ENCODE data around the gene DNAH11. TPM values are rescaled to one million over a fixed set of nuclear protein-coding genes. Genes with fewer than 3 reads are reported as not detected.

Gene DNAH11
- total RNA-seq, 1 experiment from 2014 or later: 1.9 TPM

GRCh38 chr7:21547501-21547900 is 4.7 kb downstream of the DNAH11 start:
- no TSS peak for BruUV-seq (replicated peaks)
- Mint-ChIP-seq H3K27me3 (ENCODE audit: unreplicated experiment) (peaks cover 12% of the 10 kb centered on the region), H3K4me1 (ENCODE audit: low read depth, unreplicated experiment) (peaks cover 35% of the 10 kb centered on the region), H3K4me3 (ENCODE audit: low read depth, unreplicated experiment) (no peak overlapping the region), H3K27ac (ENCODE audit: unreplicated experiment) (no peak overlapping the region), H3K9me3 (ENCODE audit: low read depth, unreplicated experiment) (peaks cover 2% of the 10 kb centered on the region), H3K36me3 (ENCODE audit: insufficient read depth, unreplicated experiment) (peaks cover 21% of the 10 kb centered on the region)
- intact Hi-C loops (cut with micrococcal nuclease; ENCODE audit: unreplicated experiment): no loop called here
- CTCF ChIA-PET: no interaction called here
- no peak for TF ChIP-seq CTCF (IDR thresholded peaks at IDR 0.05; ENCODE audit: unreplicated experiment)
- no peak for DNase-seq

GRCh38 chr7:21548491-21548890 is 5.7 kb downstream of the DNAH11 start:
- no peak overlapping the region for H3K4me3 Mint-ChIP-seq (ENCODE audit: low read depth, unreplicated experiment)
- H3K9me3 Mint-ChIP-seq (ENCODE audit: low read depth, unreplicated experiment): peaks cover 2% of the 10 kb centered on the region
- no peak for DNase-seq
- BruUV-seq (replicated peaks): no TSS peak
- no peak for TF ChIP-seq CTCF (IDR thresholded peaks at IDR 0.05; ENCODE audit: unreplicated experiment)
- H3K36me3 Mint-ChIP-seq (ENCODE audit: insufficient read depth, unreplicated experiment): peaks cover 11% of the 10 kb centered on the region
- intact Hi-C loops (cut with micrococcal nuclease; ENCODE audit: unreplicated experiment): no loop called here
- peaks cover 12% of the 10 kb centered on the region for H3K27me3 Mint-ChIP-seq (ENCODE audit: unreplicated experiment)
- peaks cover 35% of the 10 kb centered on the region for H3K4me1 Mint-ChIP-seq (ENCODE audit: low read depth, unreplicated experiment)
- CTCF ChIA-PET: no interaction called here
- H3K27ac Mint-ChIP-seq (ENCODE audit: unreplicated experiment): no peak overlapping the region

GRCh38 chr7:21550076-21550475 is 7.2 kb downstream of the DNAH11 start:
- no peaks in the 10 kb centered on the region for H3K27me3 Mint-ChIP-seq (ENCODE audit: unreplicated experiment)
- CTCF ChIA-PET: interaction anchor here (1.0 kb wide), 1 partner anchor 16 kb away, joined by 4 read pairs; no protein-coding TSS in a partner anchor
- peak overlapping the region; percentile 53 for H3K27ac Mint-ChIP-seq (ENCODE audit: unreplicated experiment)
- H3K4me1 Mint-ChIP-seq (ENCODE audit: low read depth, unreplicated experiment): peaks cover 26% of the 10 kb centered on the region
- H3K36me3 Mint-ChIP-seq (ENCODE audit: insufficient read depth, unreplicated experiment): peaks cover 5% of the 10 kb centered on the region
- no peak for TF ChIP-seq CTCF (IDR thresholded peaks at IDR 0.05; ENCODE audit: unreplicated experiment)
- peaks cover 6% of the 10 kb centered on the region for H3K9me3 Mint-ChIP-seq (ENCODE audit: low read depth, unreplicated experiment)
- peak; percentile 18 for DNase-seq
- intact Hi-C loops (cut with micrococcal nuclease; ENCODE audit: unreplicated experiment): loop anchor here (5.0 kb wide), 1 partner anchor 123 kb away; the partner anchor contains the start of gene SP4
- no TSS peak for BruUV-seq (replicated peaks)
- H3K4me3 Mint-ChIP-seq (ENCODE audit: low read depth, unreplicated experiment): no peak overlapping the region

- H3K36me3 Mint-ChIP-seq (ENCODE audit: insufficient read depth, unreplicated experiment): peaks cover 5% of the 10 kb centered on the region
- TF ChIP-seq CTCF (IDR thresholded peaks at IDR 0.05; ENCODE audit: unreplicated experiment): no peak
- peaks cover 26% of the 10 kb centered on the region for H3K4me1 Mint-ChIP-seq (ENCODE audit: low read depth, unreplicated experiment)
- DNase-seq: peak; percentile 80
- H3K27ac Mint-ChIP-seq (ENCODE audit: unreplicated experiment): peak overlapping the region; percentile 79
- no TSS peak for BruUV-seq (replicated peaks)
- intact Hi-C loops (cut with micrococcal nuclease; ENCODE audit: unreplicated experiment): loop anchor here (1.0 to 5.0 kb wide), 2 partner anchors 15 to 124 kb away; partner anchors contain the start of gene SP4
- H3K4me3 Mint-ChIP-seq (ENCODE audit: low read depth, unreplicated experiment): peak overlapping the region; percentile 18
- no peaks in the 10 kb centered on the region for H3K27me3 Mint-ChIP-seq (ENCODE audit: unreplicated experiment)
- peaks cover 8% of the 10 kb centered on the region for H3K9me3 Mint-ChIP-seq (ENCODE audit: low read depth, unreplicated experiment)
- CTCF ChIA-PET: interaction anchor here (0.9 to 1.3 kb wide), 7 partner anchors 13 to 289 kb away, joined by 3 to 8 read pairs (median 4); no protein-coding TSS in a partner anchor
Observed at GRCh38 chr7:21550821-21551531, 8.1 kb downstream of the DNAH11 start.

Data from Calu3 (cell line).